Measurements from ENCODE around the gene GRIK2.

- no peak for TF ChIP-seq CTCF (IDR thresholded peaks at IDR 0.05)
- TF ChIP-seq POLR2A (IDR thresholded peaks at IDR 0.05) = no peak
Measured at GRCh38 chr6:101539510-101540245, 146.2 kb downstream of the GRIK2 start.

All from tibial nerve (tissue), 3 donors.